ENCODE results near the gene ZDHHC12.

ZDHHC12 gene

GRCh38 chr9:128688501-128689292 is 35.2 kb downstream of the ZDHHC12 start, which contains the start of gene SET:
Gene SET, plus strand, starts transcription at chr9:128689222. Its CDS starts 361 bp downstream, at chr9:128689583.
- H3K9me3 Mint-ChIP-seq = no peaks in the 10 kb centered on the region
- peak within 1 kb of the TSS; percentile 87 to 98 (median 89) for H3K4me3 Mint-ChIP-seq
- peak within 1 kb of the TSS; percentile 93 to 97 (median 94) for H3K27ac Mint-ChIP-seq
- H3K4me1 Mint-ChIP-seq = peaks cover 47% of the 10 kb centered on the region
- peaks cover 25% of the 10 kb centered on the region for H3K36me3 Mint-ChIP-seq (ENCODE audit: low read depth)
- TF ChIP-seq CTCF (IDR thresholded peaks at IDR 0.05; ENCODE audit: unreplicated experiment in 3 of 3) = no peak
- H3K27me3 Mint-ChIP-seq (ENCODE audit: low read depth) = no peaks in the 10 kb centered on the region

GRCh38 chr9:128687453-128687852 is 36.5 kb downstream of the ZDHHC12 start:
- peak overlapping the region; percentile 50 to 98 (median 96) for H3K4me3 Mint-ChIP-seq
- H3K4me1 Mint-ChIP-seq = peaks cover 52% of the 10 kb centered on the region
- H3K27me3 Mint-ChIP-seq (ENCODE audit: low read depth) = no peaks in the 10 kb centered on the region
- no peaks in the 10 kb centered on the region for H3K9me3 Mint-ChIP-seq
- peak overlapping the region in 2 of 3 experiments; percentile 42 to 98 for H3K27ac Mint-ChIP-seq
- no peak for TF ChIP-seq CTCF (IDR thresholded peaks at IDR 0.05; ENCODE audit: unreplicated experiment in 3 of 3)
- peaks cover 13% of the 10 kb centered on the region for H3K36me3 Mint-ChIP-seq (ENCODE audit: low read depth)

- Mint-ChIP-seq H3K4me3 (peak overlapping the region; percentile 92 to 98 (median 96)), H3K9me3 (no peaks in the 10 kb centered on the region), H3K27me3 (ENCODE audit: low read depth) (no peaks in the 10 kb centered on the region), H3K4me1 (peaks cover 40% of the 10 kb centered on the region), H3K27ac (peak overlapping the region; percentile 97 to 98 (median 98)), H3K36me3 (ENCODE audit: low read depth) (no peaks in the 10 kb centered on the region)
- TF ChIP-seq CTCF (IDR thresholded peaks at IDR 0.05; ENCODE audit: unreplicated experiment in 3 of 3) = no peak
Observed at GRCh38 chr9:128685636-128686489, 38.1 kb downstream of the ZDHHC12 start.

GRCh38 chr9:128684325-128685199 is 39.4 kb downstream of the ZDHHC12 start:
- H3K27ac Mint-ChIP-seq = peak overlapping the region; percentile 97 to 98 (median 98)
- TF ChIP-seq CTCF (IDR thresholded peaks at IDR 0.05; ENCODE audit: unreplicated experiment in 3 of 3) = no peak
- H3K36me3 Mint-ChIP-seq (ENCODE audit: low read depth) = no peaks in the 10 kb centered on the region
- peaks cover 40% of the 10 kb centered on the region for H3K4me1 Mint-ChIP-seq
- H3K4me3 Mint-ChIP-seq = peak overlapping the region; percentile 92 to 98 (median 96)
- H3K27me3 Mint-ChIP-seq (ENCODE audit: low read depth) = no peaks in the 10 kb centered on the region
- H3K9me3 Mint-ChIP-seq = no peaks in the 10 kb centered on the region

GRCh38 chr9:128684065-128684324 is 39.9 kb downstream of the ZDHHC12 start:
- TF ChIP-seq CTCF (IDR thresholded peaks at IDR 0.05; ENCODE audit: unreplicated experiment in 3 of 3) = no peak
- no peaks in the 10 kb centered on the region for H3K27me3 Mint-ChIP-seq (ENCODE audit: low read depth)
- no peaks in the 10 kb centered on the region for H3K36me3 Mint-ChIP-seq (ENCODE audit: low read depth)
- peak overlapping the region; percentile 92 to 98 (median 96) for H3K4me3 Mint-ChIP-seq
- H3K9me3 Mint-ChIP-seq = no peaks in the 10 kb centered on the region
- H3K27ac Mint-ChIP-seq = peak overlapping the region; percentile 97 to 98 (median 98)
- H3K4me1 Mint-ChIP-seq = peaks cover 40% of the 10 kb centered on the region
